HepG2 (cell line): ENCODE results near the gene THSD1. TPM values are rescaled to one million over a fixed set of nuclear protein-coding genes. Genes with fewer than 3 reads are reported as not detected.

ENCODE experiments used
- ARID3A ChIP-seq: IDR thresholded peaks from 2 replicates; pipeline ENCODE4 v1.6.1; 2012; ENCODE audit warnings: low read depth, low read length, improper control_type of control experiment
- ARNT2 ChIP-seq: sonication (generic); formaldehyde crosslinking; IDR thresholded peaks from 2 replicates; pipeline ENCODE4 v1.8.0; 2022; ENCODE audit warnings: mild to moderate bottlenecking, low read depth, missing genetic modification reagents, moderate library complexity
- GABPA ChIP-seq, 2 experiments: IDR thresholded peaks; 2 replicates each; pipeline ENCODE4 v1.6.1; 2011 to 2016; ENCODE audit warnings: low read depth in 2 of 2, low read length in 1 of 2, missing biosample characterization in 1 of 2, missing genetic modification characterization in 1 of 2
- GLMP ChIP-seq: sonication (generic); formaldehyde crosslinking; IDR thresholded peaks from 2 replicates; pipeline ENCODE4 v1.9.0; 2021; ENCODE audit warnings: missing genetic modification reagents, mild to moderate bottlenecking, borderline replicate concordance
- HNRNPLL ChIP-seq: fragments of 200-400 bp; formaldehyde crosslinking; IDR thresholded peaks from 2 replicates; pipeline ENCODE4 v1.6.1; 2017; ENCODE audit warnings: mild to moderate bottlenecking, low read depth, low read length; ENCODE audit not compliant: poor library complexity, severe bottlenecking
- IKZF1 ChIP-seq: fragments of 450-650 bp; IDR thresholded peaks from 2 replicates; pipeline ENCODE4 v1.7.1; 2016
- JUN ChIP-seq: sonication (generic); formaldehyde crosslinking; IDR thresholded peaks from 2 replicates; pipeline ENCODE4 v1.4.0; 2020; ENCODE audit warnings: mild to moderate bottlenecking, missing genetic modification reagents
- KDM3A ChIP-seq: IDR thresholded peaks from 2 replicates; pipeline ENCODE4 v1.6.1; 2018; ENCODE audit warnings: low read depth, missing compliant biosample characterization
- MLXIP ChIP-seq: sonication (generic); formaldehyde crosslinking; IDR thresholded peaks from 2 replicates; pipeline ENCODE4 v1.9.0; 2021; ENCODE audit warnings: missing genetic modification reagents, borderline replicate concordance
- MTF2 ChIP-seq: sonication (generic); formaldehyde crosslinking; IDR thresholded peaks from 2 replicates; pipeline ENCODE4 v1.5.0; 2020; ENCODE audit warnings: missing genetic modification reagents, borderline replicate concordance
- MZF1 ChIP-seq: sonication (generic); formaldehyde crosslinking; IDR thresholded peaks from 2 replicates; pipeline ENCODE4 v1.8.1; 2023; ENCODE audit warnings: mild to moderate bottlenecking, missing genetic modification reagents, borderline replicate concordance
- NR1H2 ChIP-seq: sonication (generic); formaldehyde crosslinking; IDR thresholded peaks from 2 replicates; pipeline ENCODE4 v1.8.1; 2022; ENCODE audit warnings: low read depth, missing genetic modification reagents, borderline replicate concordance
- SAFB2 ChIP-seq: sonication (generic); formaldehyde crosslinking; IDR thresholded peaks from 2 replicates; pipeline ENCODE4 v1.5.1; 2020; ENCODE audit warnings: missing genetic modification reagents, low read depth, mild to moderate bottlenecking, borderline replicate concordance
- SPEN ChIP-seq: sonication (generic); formaldehyde crosslinking; IDR thresholded peaks from 2 replicates; pipeline ENCODE4 v1.5.1; 2020; ENCODE audit warnings: low read depth, mild to moderate bottlenecking, missing genetic modification reagents
- TP53 ChIP-seq: sonication (generic); formaldehyde crosslinking; conservative IDR thresholded peaks from 2 replicates; pipeline ENCODE4 v1.4.0; 2020; ENCODE audit warnings: missing genetic modification reagents
- YEATS2 ChIP-seq: sonication (generic); formaldehyde crosslinking; IDR thresholded peaks from 2 replicates; pipeline ENCODE4 v1.4.0; 2020; ENCODE audit warnings: missing genetic modification reagents, borderline replicate concordance
- ZNF136 ChIP-seq: sonication (generic); formaldehyde crosslinking; IDR thresholded peaks from 2 replicates; pipeline ENCODE4 v1.8.1; 2022; ENCODE audit warnings: low read depth, mild to moderate bottlenecking, moderate library complexity, missing genetic modification reagents
- ZNF414 ChIP-seq: sonication (generic); formaldehyde crosslinking; IDR thresholded peaks from 2 replicates; pipeline ENCODE4 v1.5.0; 2020; ENCODE audit warnings: missing genetic modification reagents
- ZNF639 ChIP-seq: conservative IDR thresholded peaks from 2 replicates; pipeline ENCODE4 v1.6.1; 2018; ENCODE audit warnings: missing genetic modification reagents
- ZNF652 ChIP-seq: IDR thresholded peaks from 2 replicates; pipeline ENCODE4 v1.6.1; 2016; ENCODE audit warnings: low read depth, borderline replicate concordance
- ZNF691 ChIP-seq: sonication (generic); formaldehyde crosslinking; IDR thresholded peaks from 2 replicates; pipeline ENCODE4 v1.4.0; 2020; ENCODE audit warnings: missing genetic modification reagents, low read depth, mild to moderate bottlenecking, borderline replicate concordance
- ZSCAN25 ChIP-seq: sonication (generic); formaldehyde crosslinking; IDR thresholded peaks from 2 replicates; pipeline ENCODE4 v1.8.0; 2022; ENCODE audit warnings: mild to moderate bottlenecking, missing genetic modification reagents
- polyA plus RNA-seq, 8 experiments: library from polyadenylated mRNA; depleted of rRNA in 3 of 8; stranded (reverse) in 7 of 8; unstranded in 1 of 8; fragments of >200 nt; fragmentation: Illumina TruSeq in 4 of 8; extraction: Trizol in 4 of 8; gene quantifications; 2 replicates each; pipeline versions ENCODE4 v1.2.1 to v1.2.3, GENCODE V29; 2011 to 2016; ENCODE audit warnings: low read depth in 4 of 8, missing spikeins in 1 of 8, mixed read lengths in 1 of 8; ENCODE audit not compliant: insufficient read depth in 1 of 8
- total RNA-seq, 5 experiments: library from RNA; depleted of rRNA; stranded (reverse); fragments of >200 nt; fragmentation: Illumina TruSeq; extraction: Trizol; gene quantifications; 2 replicates each; pipeline ENCODE4 v1.2.3, GENCODE V29; 2016; ENCODE audit warnings: low read depth in 1 of 5

Gene THSD1
- total and polyA plus RNA-seq, 2 of the 13 experiments (the other 11 are each of a cell fraction or from before 2014, with no cell fraction given) = 0.11 to 0.15 TPM

GRCh38 chr13:52455677-52456041 lies 49.7 kb upstream of the THSD1 start (continued):
- TF ChIP-seq SAFB2 (CRISPR knock-in tag) (peak; percentile 72; the same call in 1 of the 2 replicates), JUN (CRISPR knock-in tag) (no peak), GLMP (CRISPR knock-in tag) (no peak), KDM3A (CRISPR knock-in tag) (0 out of 2 replicates have a peak, but pooled peaks have one; percentile 25), NR1H2 (CRISPR knock-in tag) (no peak), MZF1 (no peak), MLXIP (CRISPR knock-in tag) (no peak), ZNF136 (no peak), MTF2 (CRISPR knock-in tag) (no peak), ZNF639 (CRISPR knock-in tag) (no peak), SPEN (CRISPR knock-in tag) (peak; percentile 78; the same call in 1 of the 2 replicates), ZNF652 (CRISPR knock-in tag) (no peak), IKZF1 (no peak), ZNF691 (no peak), ZNF414 (no peak), YEATS2 (CRISPR knock-in tag) (no peak; the same call in 1 of the 2 replicates), ARNT2 (no peak), ARID3A (no peak), ZSCAN25 (CRISPR knock-in tag) (no peak), HNRNPLL (peak; percentile 33), TP53 (CRISPR knock-in tag) (no peak), GABPA (IDR thresholded peaks at IDR 0.05; ENCODE audit: low read depth, low read length) (no peak), GABPA (CRISPR knock-in tag; IDR thresholded peaks at IDR 0.05; ENCODE audit: low read depth) (no peak)
